ENCODE measurements around the gene TGFB3.

GRCh38 chr14:75985618-75986438 is 4.0 kb upstream of the TGFB3 start, which contains the start of gene IFT43:
- TF ChIP-seq CTCF (IDR thresholded peaks at IDR 0.05) (no peak), EZH2 (IDR thresholded peaks at IDR 0.05; ENCODE audit: borderline replicate concordance, insufficient read depth, low read depth, low read length, poor library complexity, severe bottlenecking) (no peak)
